Caco-2 (cell line): ENCODE data around the gene DEPDC5. TPM values are rescaled to one million over a fixed set of nuclear protein-coding genes. Genes with fewer than 3 reads are reported as not detected.

Source experiments
- BruUV-seq: library from RNA; stranded (reverse); fragments of 400-500 nt; replicated peaks from 2 replicates; lab custom pipeline; 2021; lab: Mats Ljungman, UMichigan
- CTCF ChIA-PET: fragments of 300-600 bp; sonication (Branson Sonifier 250); formaldehyde crosslinking; loops from one replicate; lab custom pipeline; 2022; ENCODE audit warnings: antibody characterized with exemption; lab: Charles Lee
- POLR2A ChIA-PET: fragments of 300-600 bp; sonication (Branson Sonifier 250); formaldehyde crosslinking; loops from one replicate; lab custom pipeline; 2022; ENCODE audit warnings: antibody characterized with exemption; lab: Charles Lee
- DNase-seq, 2 experiments: peaks; one replicate each; pipeline versions ENCODE4 v3.0.0 to v3.0.0-alpha.2; 2020 to 2022
- H3K27me3 ChIP-seq: replicated peaks from 2 replicates; pipeline ENCODE4 v1.6.0; 2011; ENCODE audit warnings: low read length; ENCODE audit not compliant: control insufficient read depth, insufficient read depth
- H3K36me3 ChIP-seq: 2 replicates; pipeline ENCODE4 v1.5.1; 2011; ENCODE audit warnings: low read length; ENCODE audit not compliant: control insufficient read depth, insufficient read depth
- H3K4me1 ChIP-seq: fragments of 250-450 bp; sonication (Bioruptor Pico); 2 replicates; pipeline ENCODE4 v1.5.1; 2020; ENCODE audit warnings: mild to moderate bottlenecking
- H3K4me3 ChIP-seq: 2 replicates; pipeline ENCODE4 v1.5.1; 2011; ENCODE audit warnings: low read depth, mild to moderate bottlenecking, control low read depth, low read length
- H3K9me3 ChIP-seq: fragments of 250-450 bp; sonication (Bioruptor Pico); 2 replicates; pipeline ENCODE4 v1.5.1; 2020; ENCODE audit warnings: mild to moderate bottlenecking, moderate library complexity
- H3K27ac Mint-ChIP-seq: one replicate; pipeline ENCODE4 v1.8.0; 2022; ENCODE audit warnings: mixed read lengths; ENCODE audit not compliant: unreplicated experiment
- H3K27me3 Mint-ChIP-seq: one replicate; pipeline ENCODE4 v1.8.0; 2022; ENCODE audit warnings: mixed read lengths; ENCODE audit not compliant: insufficient read depth, unreplicated experiment
- H3K36me3 Mint-ChIP-seq: one replicate; pipeline ENCODE4 v1.8.0; 2022; ENCODE audit warnings: mild to moderate bottlenecking, mixed read lengths; ENCODE audit not compliant: insufficient read depth, unreplicated experiment
- H3K4me1 Mint-ChIP-seq: one replicate; pipeline ENCODE4 v1.8.0; 2022; ENCODE audit warnings: low read depth, mixed read lengths; ENCODE audit not compliant: unreplicated experiment
- H3K4me3 Mint-ChIP-seq: one replicate; pipeline ENCODE4 v1.8.0; 2022; ENCODE audit warnings: mild to moderate bottlenecking, moderate library complexity, mixed read lengths; ENCODE audit not compliant: unreplicated experiment
- H3K9me3 Mint-ChIP-seq: one replicate; pipeline ENCODE4 v1.8.0; 2022; ENCODE audit warnings: mixed read lengths; ENCODE audit not compliant: unreplicated experiment
- CTCF ChIP-seq, 2 experiments: fragments of 200-600 bp in 1 of 2; IDR thresholded peaks; 1 replicate in 1 of 2; 2 replicates in 1 of 2; pipeline versions ENCODE4 v1.5.1 to v1.8.0; 2011 to 2022; ENCODE audit warnings: antibody characterized with exemption in 1 of 2, control low read depth in 1 of 2, inconsistent platforms in 1 of 2, low read depth in 1 of 2, low read length in 1 of 2, mild to moderate bottlenecking in 1 of 2, moderate library complexity in 1 of 2; ENCODE audit not compliant: insufficient read depth in 1 of 2, severe bottlenecking in 1 of 2, unreplicated experiment in 1 of 2
- intact Hi-C: fragments of 100-400 bp; cut with micrococcal nuclease; formaldehyde crosslinking; loops from one replicate; pipeline ENCODE4 v1.10.0; 2022; ENCODE audit not compliant: unreplicated experiment
- total RNA-seq: library from RNA; stranded (reverse); gene quantifications from 2 replicates; pipeline ENCODE4 v1.2.3, GENCODE V29; 2022

DEPDC5 gene
- total RNA-seq, 1 experiment from 2014 or later: 19.4 TPM

GRCh38 chr22:31952472-31952871 lies 198.7 kb downstream of the DEPDC5 start:
- CTCF ChIA-PET: interaction anchor here (0.7 kb wide), 1 partner anchor 18 kb away, joined by 4 read pairs; no protein-coding TSS in a partner anchor
- Mint-ChIP-seq H3K4me3 (no peak overlapping the region), H3K27me3 (no peaks in the 10 kb centered on the region), H3K36me3 (peaks cover 86% of the 10 kb centered on the region), H3K9me3 (no peaks in the 10 kb centered on the region), H3K27ac (no peak overlapping the region), H3K4me1 (peaks cover 17% of the 10 kb centered on the region)
- peak in 1 of 2 experiments; percentile 1 for TF ChIP-seq CTCF (IDR thresholded peaks at IDR 0.05; ENCODE audit: insufficient read depth in 1 of 2, low read depth in 1 of 2, low read length in 1 of 2, severe bottlenecking in 1 of 2, unreplicated experiment in 1 of 2)
- intact Hi-C loops: loop anchor here (5.0 kb wide), 1 partner anchor 285 kb away; no protein-coding TSS in a partner anchor
- peaks cover 4% of the 10 kb centered on the region for H3K36me3 ChIP-seq
- H3K4me3 ChIP-seq: no peak overlapping the region
- H3K27me3 ChIP-seq: no peaks in the 10 kb centered on the region
- no peaks in the 10 kb centered on the region; the same call in 1 of the 2 replicates for H3K4me1 ChIP-seq
- DNase-seq: no peak
- POLR2A ChIA-PET: no interaction called here
- BruUV-seq: no TSS peak
- no peaks in the 10 kb centered on the region for H3K9me3 ChIP-seq

- no peak for DNase-seq
- Mint-ChIP-seq H3K27ac (no peak overlapping the region), H3K4me1 (peaks cover 17% of the 10 kb centered on the region), H3K36me3 (peaks cover 78% of the 10 kb centered on the region), H3K4me3 (no peak overlapping the region), H3K27me3 (no peaks in the 10 kb centered on the region), H3K9me3 (no peaks in the 10 kb centered on the region)
- BruUV-seq: no TSS peak
- H3K4me3 ChIP-seq: no peak overlapping the region
- POLR2A ChIA-PET: no interaction called here
- H3K27me3 ChIP-seq: no peaks in the 10 kb centered on the region
- peaks cover 2% of the 10 kb centered on the region for H3K36me3 ChIP-seq
- no peaks in the 10 kb centered on the region; the same call in 1 of the 2 replicates for H3K4me1 ChIP-seq
- no peaks in the 10 kb centered on the region for H3K9me3 ChIP-seq
- no peak for TF ChIP-seq CTCF (IDR thresholded peaks at IDR 0.05; ENCODE audit: insufficient read depth in 1 of 2, low read depth in 1 of 2, low read length in 1 of 2, severe bottlenecking in 1 of 2, unreplicated experiment in 1 of 2)
- intact Hi-C loops: loop anchor here (5.0 kb wide), 1 partner anchor 286 kb away; no protein-coding TSS in a partner anchor
- CTCF ChIA-PET: interaction anchor here (0.7 kb wide), 1 partner anchor 17 kb away, joined by 4 read pairs; no protein-coding TSS in a partner anchor
These were observed 199.4 kb downstream of the DEPDC5 start for GRCh38 chr22:31953261-31953660.

- peaks cover 17% of the 10 kb centered on the region for H3K4me1 Mint-ChIP-seq
- no peak for DNase-seq
- no TSS peak for BruUV-seq
- ChIA-PET CTCF (interaction anchor here (1.6 kb wide), 1 partner anchor 16 kb away, joined by 5 read pairs; no protein-coding TSS in a partner anchor), POLR2A (no interaction called here)
- H3K27me3 Mint-ChIP-seq: no peaks in the 10 kb centered on the region
- H3K9me3 Mint-ChIP-seq: no peaks in the 10 kb centered on the region
- no peaks in the 10 kb centered on the region; the same call in 1 of the 2 replicates for H3K4me1 ChIP-seq
- H3K9me3 ChIP-seq: no peaks in the 10 kb centered on the region
- no peak overlapping the region for H3K4me3 Mint-ChIP-seq
- H3K36me3 Mint-ChIP-seq: peaks cover 62% of the 10 kb centered on the region
- no peak overlapping the region for H3K27ac Mint-ChIP-seq
- H3K27me3 ChIP-seq: no peaks in the 10 kb centered on the region
- intact Hi-C loops: loop anchor here (5.0 kb wide), 1 partner anchor 288 kb away; no protein-coding TSS in a partner anchor
- no peak for TF ChIP-seq CTCF (IDR thresholded peaks at IDR 0.05; ENCODE audit: insufficient read depth in 1 of 2, low read depth in 1 of 2, low read length in 1 of 2, severe bottlenecking in 1 of 2, unreplicated experiment in 1 of 2)
- H3K36me3 ChIP-seq: peaks cover 2% of the 10 kb centered on the region
- H3K4me3 ChIP-seq: no peak overlapping the region
These were observed 201.0 kb downstream of the DEPDC5 start for GRCh38 chr22:31954535-31955523.
